ENCODE results near the gene MT1F. TPM values are rescaled to one million over a fixed set of nuclear protein-coding genes. Genes with fewer than 3 reads are reported as not detected.

The MT1F gene
- total RNA-seq, 1 donor: 4.6 TPM

GRCh38 chr16:56625140-56625942 is 32.4 kb upstream of the MT1F start, which contains the start of gene MT1E:
Gene MT1E, plus strand, starts transcription at chr16:56625781. Its CDS starts 71 bp downstream, at chr16:56625852.
- peak in 2 of 3 donors; percentile 42 to 63 for DNase-seq (ENCODE audit: low read depth in 2 of 3, low spot score in 2 of 3)

- DNase-seq (ENCODE audit: low read depth in 2 of 3, low spot score in 2 of 3): no peak
Measured at GRCh38 chr16:56625943-56626654, 31.7 kb upstream of the MT1F start.

- no peak for DNase-seq (ENCODE audit: low read depth in 2 of 3, low spot score in 2 of 3)
Measured at GRCh38 chr16:56626685-56627084, 31.1 kb upstream of the MT1F start.

GRCh38 chr16:56628486-56629350 is 29.0 kb upstream of the MT1F start:
- no peak for DNase-seq (ENCODE audit: low read depth in 2 of 3, low spot score in 2 of 3)

GRCh38 chr16:56629531-56629930 is 28.2 kb upstream of the MT1F start:
- no peak for DNase-seq (ENCODE audit: low read depth in 2 of 3, low spot score in 2 of 3)

- DNase-seq (ENCODE audit: low read depth in 2 of 3, low spot score in 2 of 3): no peak
Measured at GRCh38 chr16:56630134-56630533, 27.6 kb upstream of the MT1F start.

GRCh38 chr16:56631197-56631596 is 26.6 kb upstream of the MT1F start:
- DNase-seq (ENCODE audit: low read depth in 2 of 3, low spot score in 2 of 3): no peak

- no peak for DNase-seq (ENCODE audit: low read depth in 2 of 3, low spot score in 2 of 3)
Measured at GRCh38 chr16:56631832-56632155, 26.0 kb upstream of the MT1F start.

- no peak for DNase-seq (ENCODE audit: low read depth in 2 of 3, low spot score in 2 of 3)
Measured at GRCh38 chr16:56632156-56632847, 25.5 kb upstream of the MT1F start, which contains the start of gene MT1M. Gene MT1M, plus strand, starts transcription at chr16:56632659. Its CDS starts 73 bp downstream, at chr16:56632732.

- no peak for DNase-seq (ENCODE audit: low read depth in 2 of 3, low spot score in 2 of 3)
Measured at GRCh38 chr16:56632848-56633365, 24.9 kb upstream of the MT1F start.

GRCh38 chr16:56633535-56633934 is 24.2 kb upstream of the MT1F start:
- DNase-seq (ENCODE audit: low read depth in 2 of 3, low spot score in 2 of 3): no peak

- DNase-seq (ENCODE audit: low read depth in 2 of 3, low spot score in 2 of 3): no peak
Measured at GRCh38 chr16:56634715-56635440, 22.9 kb upstream of the MT1F start.

GRCh38 chr16:56635441-56635967 is 22.3 kb upstream of the MT1F start:
- DNase-seq (ENCODE audit: low read depth in 2 of 3, low spot score in 2 of 3): no peak

- DNase-seq (ENCODE audit: low read depth in 2 of 3, low spot score in 2 of 3): no peak
Measured at GRCh38 chr16:56636616-56637413, 20.9 kb upstream of the MT1F start.

- DNase-seq (ENCODE audit: low read depth in 2 of 3, low spot score in 2 of 3): no peak
Measured at GRCh38 chr16:56637814-56638750, 19.7 kb upstream of the MT1F start, which contains the start of gene MT1A. Gene MT1A, plus strand, starts transcription at chr16:56638666. Its CDS starts 73 bp downstream, at chr16:56638739.

GRCh38 chr16:56639045-56639444 is 18.7 kb upstream of the MT1F start:
- no peak for DNase-seq (ENCODE audit: low read depth in 2 of 3, low spot score in 2 of 3)

- no peak for DNase-seq (ENCODE audit: low read depth in 2 of 3, low spot score in 2 of 3)
Measured at GRCh38 chr16:56640076-56640475, 17.7 kb upstream of the MT1F start.
